ENCODE results near the gene GNRHR. TPM values are rescaled to one million over a fixed set of nuclear protein-coding genes. Genes with fewer than 3 reads are reported as not detected.
"Not testable (repeated sequence)": the region's sequence is repeated elsewhere in the genome, so short reads cannot be mapped to it uniquely, and the experiment has no call there.

GNRHR gene
- polyA plus RNA-seq, 2 donors, result 0.10 to 0.22 TPM

- H3K27me3 ChIP-seq (ENCODE audit: control insufficient read depth in 1 of 2, insufficient read depth in 2 of 2, low read length in 2 of 2), result not testable (repeated sequence)
- 96 to 98% methylated on average over 3 of the region's 3 CpGs for WGBS, 2 donors
These were observed 47.5 kb downstream of the GNRHR start for GRCh38 chr4:67706682-67707081.

GRCh38 chr4:67704843-67705242, 49.3 kb downstream of the GNRHR start:
- H3K9me3 ChIP-seq (ENCODE audit: control insufficient read depth in 2 of 2, insufficient read depth in 1 of 2, low read depth in 1 of 2, low read length in 1 of 2), result no peaks in the 10 kb centered on the region
- no peak overlapping the region for H3K4me3 ChIP-seq (ENCODE audit: low read depth in 1 of 2, low read length in 2 of 2)
- WGBS, 2 donors, result 92 to 96% methylated on average over 2 of the region's 2 CpGs

More at GRCh38 chr4:67706682-67707081, 47.5 kb downstream of the GNRHR start:
- H3K27ac ChIP-seq (ENCODE audit: low read depth in 2 of 2, low read length in 1 of 2); H3K9me3 ChIP-seq (ENCODE audit: control insufficient read depth in 2 of 2, insufficient read depth in 1 of 2, low read depth in 1 of 2, low read length in 1 of 2); H3K36me3 ChIP-seq (ENCODE audit: control insufficient read depth in 2 of 2, insufficient read depth in 2 of 2, low read length in 1 of 2); H3K4me1 ChIP-seq (ENCODE audit: control insufficient read depth in 2 of 2, insufficient read depth in 2 of 2, low read length in 1 of 2); H3K4me3 ChIP-seq (ENCODE audit: low read depth in 1 of 2, low read length in 2 of 2): not testable (repeated sequence)

GRCh38 chr4:67702166-67702565, 52.0 kb downstream of the GNRHR start:
- WGBS, 2 donors, result 91 to 96% methylated on average over 2 of the region's 2 CpGs
- Histone ChIP-seq H3K27ac (ENCODE audit: low read depth in 2 of 2, low read length in 1 of 2) (no peak overlapping the region), H3K27me3 (ENCODE audit: control insufficient read depth in 1 of 2, insufficient read depth in 2 of 2, low read length in 2 of 2) (no peaks in the 10 kb centered on the region), H3K4me1 (ENCODE audit: control insufficient read depth in 2 of 2, insufficient read depth in 2 of 2, low read length in 1 of 2) (no peaks in the 10 kb centered on the region), H3K4me3 (ENCODE audit: low read depth in 1 of 2, low read length in 2 of 2) (no peak overlapping the region), H3K9me3 (ENCODE audit: control insufficient read depth in 2 of 2, insufficient read depth in 1 of 2, low read depth in 1 of 2, low read length in 1 of 2) (no peaks in the 10 kb centered on the region), H3K36me3 (ENCODE audit: control insufficient read depth in 2 of 2, insufficient read depth in 2 of 2, low read length in 1 of 2) (no peaks in the 10 kb centered on the region)

More at GRCh38 chr4:67704843-67705242, 49.3 kb downstream of the GNRHR start:
- Histone ChIP-seq H3K27ac (ENCODE audit: low read depth in 2 of 2, low read length in 1 of 2) (no peak overlapping the region), H3K36me3 (ENCODE audit: control insufficient read depth in 2 of 2, insufficient read depth in 2 of 2, low read length in 1 of 2) (no peaks in the 10 kb centered on the region), H3K4me1 (ENCODE audit: control insufficient read depth in 2 of 2, insufficient read depth in 2 of 2, low read length in 1 of 2) (no peaks in the 10 kb centered on the region), H3K27me3 (ENCODE audit: control insufficient read depth in 1 of 2, insufficient read depth in 2 of 2, low read length in 2 of 2) (no peaks in the 10 kb centered on the region)

- H3K9me3 ChIP-seq (ENCODE audit: control insufficient read depth in 2 of 2, insufficient read depth in 1 of 2, low read depth in 1 of 2, low read length in 1 of 2), result no peaks in the 10 kb centered on the region
- no peaks in the 10 kb centered on the region for H3K4me1 ChIP-seq (ENCODE audit: control insufficient read depth in 2 of 2, insufficient read depth in 2 of 2, low read length in 1 of 2)
- 5 to 7% methylated on average over 4 of the region's 4 CpGs for WGBS, 2 donors
- H3K27me3 ChIP-seq (ENCODE audit: control insufficient read depth in 1 of 2, insufficient read depth in 2 of 2, low read length in 2 of 2), result no peaks in the 10 kb centered on the region
- peak overlapping the region in 1 of 2 donors; percentile 47 for H3K27ac ChIP-seq (ENCODE audit: low read depth in 2 of 2, low read length in 1 of 2)
- peak overlapping the region; percentile 80 to 82 for H3K4me3 ChIP-seq (ENCODE audit: low read depth in 1 of 2, low read length in 2 of 2)
- H3K36me3 ChIP-seq (ENCODE audit: control insufficient read depth in 2 of 2, insufficient read depth in 2 of 2, low read length in 1 of 2), result no peaks in the 10 kb centered on the region
These were observed 52.7 kb downstream of the GNRHR start for GRCh38 chr4:67701517-67701850.

- no peaks in the 10 kb centered on the region for H3K27me3 ChIP-seq (ENCODE audit: control insufficient read depth in 1 of 2, insufficient read depth in 2 of 2, low read length in 2 of 2)
- WGBS, 2 donors, result 0% methylated on average over 56 to 57 of the region's 57 CpGs
- H3K27ac ChIP-seq (ENCODE audit: low read depth in 2 of 2, low read length in 1 of 2), result peak within 1 kb of the TSS; percentile 93 to 94
- H3K36me3 ChIP-seq (ENCODE audit: control insufficient read depth in 2 of 2, insufficient read depth in 2 of 2, low read length in 1 of 2), result no peaks in the 10 kb centered on the region
- H3K4me3 ChIP-seq (ENCODE audit: low read depth in 1 of 2, low read length in 2 of 2), result peak within 1 kb of the TSS; percentile 80 to 82
- no peaks in the 10 kb centered on the region for H3K9me3 ChIP-seq (ENCODE audit: control insufficient read depth in 2 of 2, insufficient read depth in 1 of 2, low read depth in 1 of 2, low read length in 1 of 2)
- no peaks in the 10 kb centered on the region for H3K4me1 ChIP-seq (ENCODE audit: control insufficient read depth in 2 of 2, insufficient read depth in 2 of 2, low read length in 1 of 2)
These were observed 53.3 kb downstream of the GNRHR start, which contains the start of gene UBA6 for GRCh38 chr4:67700738-67701516. TSS of gene UBA6 (minus strand) at chr4:67701155. CDS start at chr4:67701119, 36 bp downstream.

GRCh38 chr4:67700116-67700737, 54.0 kb downstream of the GNRHR start:
- peak overlapping the region; percentile 93 to 94 for H3K27ac ChIP-seq (ENCODE audit: low read depth in 2 of 2, low read length in 1 of 2)
- H3K36me3 ChIP-seq (ENCODE audit: control insufficient read depth in 2 of 2, insufficient read depth in 2 of 2, low read length in 1 of 2), result no peaks in the 10 kb centered on the region
- peak overlapping the region; percentile 80 to 82 for H3K4me3 ChIP-seq (ENCODE audit: low read depth in 1 of 2, low read length in 2 of 2)
- H3K9me3 ChIP-seq (ENCODE audit: control insufficient read depth in 2 of 2, insufficient read depth in 1 of 2, low read depth in 1 of 2, low read length in 1 of 2), result no peaks in the 10 kb centered on the region
- 12% methylated on average over 11 of the region's 11 CpGs for WGBS, 2 donors
- H3K4me1 ChIP-seq (ENCODE audit: control insufficient read depth in 2 of 2, insufficient read depth in 2 of 2, low read length in 1 of 2), result no peaks in the 10 kb centered on the region
- H3K27me3 ChIP-seq (ENCODE audit: control insufficient read depth in 1 of 2, insufficient read depth in 2 of 2, low read length in 2 of 2), result no peaks in the 10 kb centered on the region

- WGBS, 2 donors, result 89% methylated on average over 18 of the region's 18 CpGs
- Histone ChIP-seq H3K27ac (ENCODE audit: low read depth in 2 of 2, low read length in 1 of 2) (no peak overlapping the region), H3K27me3 (ENCODE audit: control insufficient read depth in 1 of 2, insufficient read depth in 2 of 2, low read length in 2 of 2) (no peaks in the 10 kb centered on the region), H3K9me3 (ENCODE audit: control insufficient read depth in 2 of 2, insufficient read depth in 1 of 2, low read depth in 1 of 2, low read length in 1 of 2) (no peaks in the 10 kb centered on the region), H3K4me3 (ENCODE audit: low read depth in 1 of 2, low read length in 2 of 2) (peak overlapping the region in 1 of 2 donors; percentile 82), H3K36me3 (ENCODE audit: control insufficient read depth in 2 of 2, insufficient read depth in 2 of 2, low read length in 1 of 2) (no peaks in the 10 kb centered on the region), H3K4me1 (ENCODE audit: control insufficient read depth in 2 of 2, insufficient read depth in 2 of 2, low read length in 1 of 2) (no peaks in the 10 kb centered on the region)
These were observed 54.6 kb downstream of the GNRHR start for GRCh38 chr4:67699603-67700002.

GRCh38 chr4:67697860-67698687, 56.1 kb downstream of the GNRHR start:
- Histone ChIP-seq H3K9me3 (ENCODE audit: control insufficient read depth in 2 of 2, insufficient read depth in 1 of 2, low read depth in 1 of 2, low read length in 1 of 2) (no peaks in the 10 kb centered on the region), H3K27ac (ENCODE audit: low read depth in 2 of 2, low read length in 1 of 2) (no peak overlapping the region), H3K36me3 (ENCODE audit: control insufficient read depth in 2 of 2, insufficient read depth in 2 of 2, low read length in 1 of 2) (no peaks in the 10 kb centered on the region), H3K27me3 (ENCODE audit: control insufficient read depth in 1 of 2, insufficient read depth in 2 of 2, low read length in 2 of 2) (no peaks in the 10 kb centered on the region), H3K4me3 (ENCODE audit: low read depth in 1 of 2, low read length in 2 of 2) (no peak overlapping the region), H3K4me1 (ENCODE audit: control insufficient read depth in 2 of 2, insufficient read depth in 2 of 2, low read length in 1 of 2) (no peaks in the 10 kb centered on the region)
- WGBS, 2 donors, result 74 to 85% methylated on average over 7 of the region's 7 CpGs

- WGBS, 2 donors, result 94 to 97% methylated on average over 2 of the region's 2 CpGs
- Histone ChIP-seq H3K9me3 (ENCODE audit: control insufficient read depth in 2 of 2, insufficient read depth in 1 of 2, low read depth in 1 of 2, low read length in 1 of 2) (no peaks in the 10 kb centered on the region), H3K27me3 (ENCODE audit: control insufficient read depth in 1 of 2, insufficient read depth in 2 of 2, low read length in 2 of 2) (no peaks in the 10 kb centered on the region), H3K36me3 (ENCODE audit: control insufficient read depth in 2 of 2, insufficient read depth in 2 of 2, low read length in 1 of 2) (peaks cover 2 to 6% of the 10 kb centered on the region in 2 donors), H3K27ac (ENCODE audit: low read depth in 2 of 2, low read length in 1 of 2) (no peak overlapping the region), H3K4me1 (ENCODE audit: control insufficient read depth in 2 of 2, insufficient read depth in 2 of 2, low read length in 1 of 2) (no peaks in the 10 kb centered on the region), H3K4me3 (ENCODE audit: low read depth in 1 of 2, low read length in 2 of 2) (no peak overlapping the region)
These were observed 58.1 kb downstream of the GNRHR start for GRCh38 chr4:67696061-67696460.

Measured in esophagus (tissue), 2 donors.